ENCODE measurements around the gene SYT3. TPM values are rescaled to one million over a fixed set of nuclear protein-coding genes. Genes with fewer than 3 reads are reported as not detected.
A peak's percentile ranks its signal among the peaks of the same experiment; 100 is the strongest.

SYT3 gene
- 20.4 TPM for total RNA-seq

GRCh38 chr19:50639121-50640112 is at the start of gene SYT3:
SYT3 (minus strand) TSS chr19:50639881; CDS start chr19:50637411, 2,470 bp downstream.
- DNase-seq (ENCODE audit: low spot score in 2 of 2) (peak; percentile 91 to 92), FAIRE-seq (no peak)

GRCh38 chr19:50688766-50689165 is 49.1 kb upstream of the SYT3 start:
- no peak for FAIRE-seq

GRCh38 chr19:50686310-50687032 is 46.8 kb upstream of the SYT3 start:
- FAIRE-seq (no peak), DNase-seq (ENCODE audit: low spot score in 2 of 2) (no peak)

More at GRCh38 chr19:50688766-50689165, 49.1 kb upstream of the SYT3 start:
- no peak for DNase-seq (ENCODE audit: low spot score in 2 of 2)

GRCh38 chr19:50679177-50680125 is 39.8 kb upstream of the SYT3 start:
- DNase-seq (ENCODE audit: low spot score in 2 of 2) (peak; percentile 85 to 95), FAIRE-seq (no peak)

- DNase-seq (ENCODE audit: low spot score in 2 of 2) (no peak), FAIRE-seq (no peak)
Measured at GRCh38 chr19:50678323-50678722, 38.6 kb upstream of the SYT3 start.

GRCh38 chr19:50677636-50678035 is 38.0 kb upstream of the SYT3 start:
- DNase-seq (ENCODE audit: low spot score in 2 of 2) (no peak), FAIRE-seq (no peak)

- DNase-seq (ENCODE audit: low spot score in 2 of 2), result no peak
- no peak for FAIRE-seq
Measured at GRCh38 chr19:50676625-50677197, 37.0 kb upstream of the SYT3 start.

GRCh38 chr19:50673118-50673517 is 33.4 kb upstream of the SYT3 start:
- no peak for FAIRE-seq
- DNase-seq (ENCODE audit: low spot score in 2 of 2), result no peak

GRCh38 chr19:50670102-50670380 is 30.4 kb upstream of the SYT3 start:
- no peak for FAIRE-seq
- no peak for DNase-seq (ENCODE audit: low spot score in 2 of 2)

- FAIRE-seq, result no peak
Measured at GRCh38 chr19:50669302-50670101, 29.8 kb upstream of the SYT3 start.

GRCh38 chr19:50668879-50669278 is 29.2 kb upstream of the SYT3 start:
- FAIRE-seq (no peak), DNase-seq (ENCODE audit: low spot score in 2 of 2) (no peak)

More at GRCh38 chr19:50669302-50670101, 29.8 kb upstream of the SYT3 start:
- peak in 1 of 2 donors; percentile 74 for DNase-seq (ENCODE audit: low spot score in 2 of 2)

- no peak for FAIRE-seq
- DNase-seq (ENCODE audit: low spot score in 2 of 2), result no peak
Measured at GRCh38 chr19:50668416-50668815, 28.7 kb upstream of the SYT3 start.

GRCh38 chr19:50667759-50668231 is 28.1 kb upstream of the SYT3 start:
- FAIRE-seq, result no peak
- DNase-seq (ENCODE audit: low spot score in 2 of 2), result no peak

GRCh38 chr19:50667177-50667758 is 27.6 kb upstream of the SYT3 start:
- no peak for DNase-seq (ENCODE audit: low spot score in 2 of 2)
- FAIRE-seq, result no peak

GRCh38 chr19:50666346-50667176 is 26.9 kb upstream of the SYT3 start:
- no peak for DNase-seq (ENCODE audit: low spot score in 2 of 2)
- no peak for FAIRE-seq

- DNase-seq (ENCODE audit: low spot score in 2 of 2), result no peak
- FAIRE-seq, result no peak
Measured at GRCh38 chr19:50664204-50664603, 24.5 kb upstream of the SYT3 start.

GRCh38 chr19:50663482-50663790 is 23.8 kb upstream of the SYT3 start:
- no peak for FAIRE-seq
- DNase-seq (ENCODE audit: low spot score in 2 of 2), result no peak

Measured in frontal cortex (tissue), 4 donors.